ENCODE data around the gene GCH1.
"Not testable (repeated sequence)": the region's sequence is repeated elsewhere in the genome, so short reads cannot be mapped to it uniquely, and the experiment has no call there.

GCH1 gene

GRCh38 chr14:54817506-54817905 is 85.1 kb downstream of the GCH1 start:
- DNase-seq = no peak

GRCh38 chr14:54816450-54816849 is 86.2 kb downstream of the GCH1 start:
- DNase-seq = no peak

GRCh38 chr14:54815515-54815914 is 87.1 kb downstream of the GCH1 start:
- DNase-seq = no peak

- no peak for DNase-seq
Observed at GRCh38 chr14:54815016-54815415, 87.6 kb downstream of the GCH1 start.

- DNase-seq = no peak
Observed at GRCh38 chr14:54814076-54814475, 88.5 kb downstream of the GCH1 start.

GRCh38 chr14:54813081-54813480 is 89.5 kb downstream of the GCH1 start:
- DNase-seq = no peak

- no peak for DNase-seq
Observed at GRCh38 chr14:54812617-54813016, 90.0 kb downstream of the GCH1 start.

GRCh38 chr14:54809767-54810166 is 92.9 kb downstream of the GCH1 start:
- no peak for DNase-seq

GRCh38 chr14:54808326-54809161 is 94.1 kb downstream of the GCH1 start:
- DNase-seq = no peak

GRCh38 chr14:54807881-54808280 is 94.7 kb downstream of the GCH1 start:
- no peak for DNase-seq

- DNase-seq = no peak
Observed at GRCh38 chr14:54807428-54807827, 95.2 kb downstream of the GCH1 start.

- no peak for DNase-seq
Observed at GRCh38 chr14:54806616-54807015, 96.0 kb downstream of the GCH1 start.

- peak; percentile 11 for DNase-seq
Observed at GRCh38 chr14:54805445-54806322, 96.9 kb downstream of the GCH1 start.

GRCh38 chr14:54805070-54805444 is 97.6 kb downstream of the GCH1 start:
- no peak for DNase-seq

- no peak for DNase-seq
Observed at GRCh38 chr14:54804538-54805041, 98.0 kb downstream of the GCH1 start.

GRCh38 chr14:54803926-54804537 is 98.6 kb downstream of the GCH1 start:
- no peak for DNase-seq

GRCh38 chr14:54803396-54803795 is 99.2 kb downstream of the GCH1 start:
- DNase-seq = no peak

GRCh38 chr14:54801482-54801881 is 101.1 kb downstream of the GCH1 start:
- DNase-seq = not testable (repeated sequence)

- no peak for DNase-seq
Observed at GRCh38 chr14:54798465-54799124, 104.0 kb downstream of the GCH1 start.

- DNase-seq = no peak
Observed at GRCh38 chr14:54797986-54798385, 104.6 kb downstream of the GCH1 start.

- no peak for DNase-seq
Observed at GRCh38 chr14:54797556-54797955, 105.1 kb downstream of the GCH1 start.

- DNase-seq = no peak
Observed at GRCh38 chr14:54796961-54797360, 105.7 kb downstream of the GCH1 start.

GRCh38 chr14:54794796-54795195 is 107.8 kb downstream of the GCH1 start:
- no peak for DNase-seq

Data from GF-D8 (cell line).